Neural progenitor cell (in vitro differentiated cells): ENCODE measurements around the gene MCM5. TPM values are rescaled to one million over a fixed set of nuclear protein-coding genes. Genes with fewer than 3 reads are reported as not detected.

Experiments
- DNase-seq: peaks from one replicate; pipeline ENCODE4 v3.0.0-alpha.2; 2016; ENCODE audit warnings: low spot score
- H2AFZ ChIP-seq: fragments of 200-600 bp; sonication (generic); replicated peaks from 2 replicates; pipeline ENCODE4 v1.6.1; 2016; ENCODE audit warnings: antibody characterized with exemption
- H3F3A ChIP-seq: fragments of 200-600 bp; sonication (generic); 2 replicates; pipeline ENCODE4 v1.6.1; 2016; ENCODE audit warnings: antibody characterized with exemption, low read depth
- H3K27ac ChIP-seq: fragments of 200-600 bp; sonication (generic); 2 replicates; pipeline ENCODE4 v1.5.1; 2016; ENCODE audit warnings: mild to moderate bottlenecking
- H3K27me3 ChIP-seq: fragments of 200-600 bp; sonication (generic); 2 replicates; pipeline ENCODE4 v1.6.1; 2016; ENCODE audit warnings: mild to moderate bottlenecking, moderate library complexity
- H3K36me3 ChIP-seq: fragments of 200-600 bp; sonication (generic); 2 replicates; pipeline ENCODE4 v1.5.1; 2016
- H3K4me1 ChIP-seq: fragments of 200-600 bp; sonication (generic); 2 replicates; pipeline ENCODE4 v1.6.1; 2016; ENCODE audit warnings: mixed run types
- H3K4me2 ChIP-seq: fragments of 200-600 bp; sonication (generic); 2 replicates; pipeline ENCODE4 v1.6.1; 2016
- H3K4me3 ChIP-seq: fragments of 200-600 bp; sonication (generic); 2 replicates; pipeline ENCODE4 v1.5.1; 2016
- H3K79me2 ChIP-seq: fragments of 200-600 bp; sonication (generic); 2 replicates; pipeline ENCODE4 v1.6.1; 2016; ENCODE audit warnings: low read depth
- H3K9ac ChIP-seq: fragments of 200-600 bp; sonication (generic); 2 replicates; pipeline ENCODE4 v1.6.1; 2016
- H3K9me3 ChIP-seq: fragments of 200-600 bp; sonication (generic); 2 replicates; pipeline ENCODE4 v1.5.1; 2016; ENCODE audit warnings: low read depth
- H4K20me1 ChIP-seq: fragments of 200-600 bp; sonication (generic); 2 replicates; pipeline ENCODE4 v1.6.1; 2016; ENCODE audit warnings: low read depth
- H3K27ac Mint-ChIP-seq: 3 replicates; pipeline ENCODE4 v1.8.0; 2021; ENCODE audit warnings: mixed read lengths
- H3K27me3 Mint-ChIP-seq: 2 replicates; pipeline ENCODE4 v1.8.0; 2022; ENCODE audit warnings: low read depth, mild to moderate bottlenecking, inconsistent platforms, moderate library complexity, mixed read lengths; ENCODE audit not compliant: insufficient read depth
- H3K36me3 Mint-ChIP-seq: 3 replicates; pipeline ENCODE4 v1.8.0; 2021; ENCODE audit warnings: mixed read lengths
- H3K4me1 Mint-ChIP-seq: 3 replicates; pipeline ENCODE4 v1.8.0; 2021; ENCODE audit warnings: mixed read lengths
- H3K4me3 Mint-ChIP-seq: 3 replicates; pipeline ENCODE4 v1.8.0; 2021; ENCODE audit warnings: mild to moderate bottlenecking, moderate library complexity, mixed read lengths
- H3K9me3 Mint-ChIP-seq: 3 replicates; pipeline ENCODE4 v1.8.0; 2020; ENCODE audit warnings: mixed read lengths
- EZH2 ChIP-seq: fragments of 200-600 bp; sonication (generic); IDR thresholded peaks from 2 replicates; pipeline ENCODE4 v1.6.1; 2017; ENCODE audit warnings: antibody characterized with exemption, mild to moderate bottlenecking, moderate library complexity
- EZH2phosphoT487 ChIP-seq: fragments of 200-600 bp; sonication (generic); IDR thresholded peaks from 2 replicates; pipeline ENCODE4 v1.6.1; 2017; ENCODE audit warnings: antibody characterized with exemption
- total RNA-seq: library from RNA; depleted of rRNA; stranded (reverse); fragments of >200 nt; gene quantifications from 2 replicates; pipeline ENCODE4 v1.2.3, GENCODE V29; 2015; ENCODE audit warnings: low replicate concordance
- TF ChIP-seq, protein P1 (sequence below): fragments of 200-600 bp; sonication (generic); IDR thresholded peaks from 2 replicates; pipeline ENCODE4 v1.5.1; 2017; ENCODE audit warnings: antibody characterized with exemption, mild to moderate bottlenecking

Gene MCM5
- total RNA-seq, 1 donor from 2014 or later: 131 TPM

DNA sequence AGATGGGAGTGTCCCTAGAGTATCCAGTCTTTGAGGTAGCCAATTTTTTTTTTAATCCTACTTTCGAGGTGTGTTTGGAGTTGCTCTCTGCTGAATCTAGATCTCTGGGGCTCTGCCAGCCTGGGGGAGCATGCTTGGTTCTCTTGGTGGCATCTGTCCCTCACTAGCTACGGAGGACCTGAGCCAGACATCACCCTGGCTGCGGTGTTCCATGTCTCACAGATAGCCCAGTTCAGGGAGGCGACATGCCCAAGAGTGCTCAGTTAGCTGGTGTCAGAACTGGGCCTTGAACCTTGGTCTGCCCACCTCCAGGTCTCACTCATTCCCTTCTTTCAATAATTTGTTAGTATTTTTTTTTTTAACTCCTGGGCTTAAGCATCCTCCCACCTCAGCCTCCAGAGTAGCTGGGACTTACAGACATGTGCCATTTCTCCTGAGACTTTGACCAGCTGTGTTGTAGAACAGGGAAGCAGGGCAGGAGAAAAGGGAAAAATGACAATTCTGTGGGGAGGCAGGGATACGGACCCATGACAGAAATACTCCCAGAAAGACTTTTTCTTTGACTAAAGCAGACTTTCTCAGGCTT is 18.4 kb upstream of the MCM5 start:
- H3K4me3 Mint-ChIP-seq: peak overlapping the region; percentile 74
- Histone ChIP-seq H3K4me3 (peak overlapping the region; percentile 41), H3K9me3 (no peaks in the 10 kb centered on the region), H3K79me2 (no peaks in the 10 kb centered on the region), H3K4me1 (peaks cover 25% of the 10 kb centered on the region), H4K20me1 (no peaks in the 10 kb centered on the region), H3K9ac (no peak overlapping the region), H3K27ac (no peak overlapping the region), H2AFZ (peak overlapping the region; percentile 87), H3K36me3 (no peaks in the 10 kb centered on the region), H3K27me3 (peaks cover 12% of the 10 kb centered on the region), H3K4me2 (peak overlapping the region; percentile 81), H3F3A (peaks cover 48% of the 10 kb centered on the region)
- TF ChIP-seq, protein P1, sequence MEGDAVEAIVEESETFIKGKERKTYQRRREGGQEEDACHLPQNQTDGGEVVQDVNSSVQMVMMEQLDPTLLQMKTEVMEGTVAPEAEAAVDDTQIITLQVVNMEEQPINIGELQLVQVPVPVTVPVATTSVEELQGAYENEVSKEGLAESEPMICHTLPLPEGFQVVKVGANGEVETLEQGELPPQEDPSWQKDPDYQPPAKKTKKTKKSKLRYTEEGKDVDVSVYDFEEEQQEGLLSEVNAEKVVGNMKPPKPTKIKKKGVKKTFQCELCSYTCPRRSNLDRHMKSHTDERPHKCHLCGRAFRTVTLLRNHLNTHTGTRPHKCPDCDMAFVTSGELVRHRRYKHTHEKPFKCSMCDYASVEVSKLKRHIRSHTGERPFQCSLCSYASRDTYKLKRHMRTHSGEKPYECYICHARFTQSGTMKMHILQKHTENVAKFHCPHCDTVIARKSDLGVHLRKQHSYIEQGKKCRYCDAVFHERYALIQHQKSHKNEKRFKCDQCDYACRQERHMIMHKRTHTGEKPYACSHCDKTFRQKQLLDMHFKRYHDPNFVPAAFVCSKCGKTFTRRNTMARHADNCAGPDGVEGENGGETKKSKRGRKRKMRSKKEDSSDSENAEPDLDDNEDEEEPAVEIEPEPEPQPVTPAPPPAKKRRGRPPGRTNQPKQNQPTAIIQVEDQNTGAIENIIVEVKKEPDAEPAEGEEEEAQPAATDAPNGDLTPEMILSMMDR: no peak
- TF ChIP-seq EZH2: no peak
- TF ChIP-seq EZH2phosphoT487: no peak
- H3K4me1 Mint-ChIP-seq: peaks cover 40% of the 10 kb centered on the region
- no peak overlapping the region for H3K27ac Mint-ChIP-seq
- H3K27me3 Mint-ChIP-seq: peaks cover 28% of the 10 kb centered on the region
- H3K9me3 Mint-ChIP-seq: no peaks in the 10 kb centered on the region
- no peaks in the 10 kb centered on the region for H3K36me3 Mint-ChIP-seq
- DNase-seq: no peak

DNA sequence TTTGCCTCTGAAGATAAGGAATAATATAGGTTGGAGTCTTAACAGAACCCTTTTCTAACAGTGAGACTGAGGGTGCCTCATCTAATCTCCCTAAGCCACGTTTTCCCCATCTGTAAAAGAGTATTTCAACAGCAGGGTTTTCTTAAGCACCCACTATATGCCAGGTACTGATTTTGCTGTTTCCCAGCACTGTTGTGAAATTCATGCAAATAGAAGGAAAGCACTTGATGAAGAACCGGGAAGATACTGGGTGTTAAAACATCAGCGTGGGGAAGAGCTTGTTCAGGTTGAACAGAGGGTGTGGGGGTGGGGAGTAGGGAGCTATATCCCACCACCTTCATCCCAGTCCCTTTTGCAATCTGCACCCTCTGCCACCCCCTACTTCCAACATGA is 16.3 kb upstream of the MCM5 start:
- Histone ChIP-seq H3K27ac (no peak overlapping the region), H3F3A (peaks cover 38% of the 10 kb centered on the region), H2AFZ (no peak overlapping the region), H3K9me3 (no peaks in the 10 kb centered on the region), H3K4me3 (no peak overlapping the region), H3K79me2 (no peaks in the 10 kb centered on the region), H3K9ac (no peak overlapping the region), H3K27me3 (peaks cover 12% of the 10 kb centered on the region), H3K4me2 (no peak overlapping the region), H3K36me3 (no peaks in the 10 kb centered on the region), H3K4me1 (peaks cover 16% of the 10 kb centered on the region), H4K20me1 (no peaks in the 10 kb centered on the region)
- DNase-seq: no peak
- Mint-ChIP-seq H3K27me3 (peaks cover 26% of the 10 kb centered on the region), H3K36me3 (no peaks in the 10 kb centered on the region), H3K27ac (no peak overlapping the region), H3K4me1 (peaks cover 24% of the 10 kb centered on the region), H3K4me3 (no peak overlapping the region), H3K9me3 (no peaks in the 10 kb centered on the region)
- TF ChIP-seq EZH2phosphoT487 (no peak), EZH2 (no peak)
- TF ChIP-seq, protein P1: no peak

DNA sequence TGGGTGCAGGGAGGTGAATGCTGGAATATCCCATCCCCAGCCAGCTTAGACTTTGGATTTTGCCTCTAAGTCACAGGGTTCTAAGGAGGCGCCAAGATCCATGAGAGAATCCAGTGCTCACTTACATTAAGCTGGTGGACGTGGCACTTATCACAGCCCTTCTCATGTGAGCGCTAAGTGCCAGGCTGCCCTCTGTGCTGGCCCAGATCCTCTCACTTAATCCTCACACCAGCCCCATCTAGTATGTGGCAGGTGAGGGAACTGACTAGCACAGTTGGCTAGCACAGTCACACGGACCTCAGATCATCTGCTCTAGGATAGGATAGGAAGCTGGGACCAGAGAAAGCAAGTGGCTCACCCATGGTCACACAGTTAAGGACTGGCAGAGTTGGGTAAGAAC is 15.4 kb upstream of the MCM5 start:
- Histone ChIP-seq H3K9ac (no peak overlapping the region), H3K4me2 (no peak overlapping the region), H4K20me1 (no peaks in the 10 kb centered on the region), H2AFZ (no peak overlapping the region), H3K36me3 (no peaks in the 10 kb centered on the region), H3K27ac (no peak overlapping the region), H3F3A (peaks cover 29% of the 10 kb centered on the region), H3K4me3 (no peak overlapping the region), H3K27me3 (peaks cover 12% of the 10 kb centered on the region), H3K4me1 (peaks cover 16% of the 10 kb centered on the region), H3K9me3 (no peaks in the 10 kb centered on the region), H3K79me2 (no peaks in the 10 kb centered on the region)
- peaks cover 21% of the 10 kb centered on the region for H3K4me1 Mint-ChIP-seq
- no peaks in the 10 kb centered on the region for H3K36me3 Mint-ChIP-seq
- no peak overlapping the region for H3K4me3 Mint-ChIP-seq
- TF ChIP-seq, protein P1: no peak
- TF ChIP-seq EZH2: no peak
- no peak for TF ChIP-seq EZH2phosphoT487
- H3K27ac Mint-ChIP-seq: no peak overlapping the region
- no peak for DNase-seq
- peaks cover 23% of the 10 kb centered on the region for H3K27me3 Mint-ChIP-seq
- no peaks in the 10 kb centered on the region for H3K9me3 Mint-ChIP-seq
